NT2/D1 (cell line): ENCODE measurements around the gene TMED10.

ENCODE experiments used
- SUZ12 ChIP-seq: IDR thresholded peaks from 2 replicates; pipeline ENCODE4 v1.6.1; 2011; ENCODE audit not compliant: insufficient read length, insufficient read depth; ENCODE audit errors: extremely low read depth
- YY1 ChIP-seq: IDR thresholded peaks from 2 replicates; pipeline ENCODE4 v1.6.1; 2011; ENCODE audit not compliant: insufficient read length, insufficient read depth

- TF ChIP-seq YY1 (no peak), SUZ12 (no peak)
Measured at GRCh38 chr14:75121552-75121951, 54.9 kb downstream of the TMED10 start.
